RWPE1 (cell line): Measurements from ENCODE around the gene CUL4A.

Source experiments
- CTCF ChIA-PET: fragments of 350-600 bp; sonication (Branson Sonifier 250); formaldehyde crosslinking; extraction: SDS; loops from one replicate; lab custom pipeline; 2021; lab: Yijun Ruan, JAX
- POLR2A ChIA-PET: fragments of 400-600 bp; formaldehyde crosslinking; extraction: SDS; loops from one replicate; lab custom pipeline; 2020; ENCODE audit warnings: antibody characterized with exemption; ENCODE audit not compliant: low non-redundant PET; lab: Yijun Ruan, JAX
- DNase-seq: peaks from one replicate; pipeline ENCODE4 v3.0.0; 2012; ENCODE audit warnings: low spot score
- H3K27ac ChIP-seq: fragments of 450-650 bp; 2 replicates; pipeline ENCODE4 v1.5.1; 2017
- CTCF ChIP-seq: fragments of 450-650 bp; conservative IDR thresholded peaks from 2 replicates; pipeline ENCODE4 v1.5.1; 2017; ENCODE audit warnings: low read depth, mild to moderate bottlenecking

Gene CUL4A

GRCh38 chr13:113164492-113164891 is 44.9 kb upstream of the CUL4A start:
- CTCF ChIA-PET, result interaction anchor here (0.6 kb wide), 1 partner anchor 18 kb away, joined by 3 read pairs; no protein-coding TSS in a partner anchor
- no peak for DNase-seq
- no peak for TF ChIP-seq CTCF
- POLR2A ChIA-PET, result no interaction called here
- no peak overlapping the region for H3K27ac ChIP-seq

DNA sequence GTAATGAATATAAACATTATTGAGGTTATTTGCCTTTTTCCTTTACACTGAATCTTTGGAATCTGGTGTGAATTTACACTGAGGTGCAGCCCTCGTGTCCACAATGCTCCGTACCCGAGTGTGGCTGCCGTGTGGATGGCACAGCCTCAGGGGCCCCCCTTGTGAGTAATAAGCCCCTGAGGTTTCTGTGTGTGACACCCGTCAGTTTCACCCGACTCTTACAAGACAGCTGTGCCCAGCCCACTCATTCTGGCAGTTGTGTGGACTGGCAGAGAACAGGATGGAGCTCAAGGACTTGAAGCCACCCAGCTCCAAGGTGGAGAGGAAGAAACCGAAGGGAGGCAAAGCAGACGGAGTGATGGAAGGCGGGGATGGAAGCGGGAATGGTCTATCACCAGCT is 43.1 kb upstream of the CUL4A start:
- no peak for DNase-seq
- POLR2A ChIA-PET, result no interaction called here
- H3K27ac ChIP-seq, result no peak overlapping the region
- TF ChIP-seq CTCF, result no peak
- CTCF ChIA-PET, result no interaction called here

DNA sequence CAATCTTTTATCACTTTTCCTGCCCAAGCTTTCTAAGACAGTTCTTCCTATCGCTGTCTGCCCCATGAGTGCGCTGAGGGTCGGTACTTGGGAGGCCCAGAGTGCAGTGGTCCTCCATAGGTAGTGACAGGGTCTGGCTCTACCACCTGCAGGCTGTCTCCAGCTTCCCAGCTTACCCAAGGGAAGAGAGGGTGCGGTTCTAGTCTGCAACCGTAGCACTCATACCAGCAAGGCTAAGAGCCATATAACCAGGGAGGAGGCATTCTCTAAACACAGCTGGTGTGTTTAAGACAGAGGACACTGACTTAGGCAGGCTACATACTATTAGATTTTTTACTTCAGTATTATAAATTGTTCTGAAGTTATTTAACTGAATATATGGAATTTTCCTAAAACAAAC is 42.7 kb upstream of the CUL4A start:
- DNase-seq, result no peak
- no peak for TF ChIP-seq CTCF
- ChIA-PET POLR2A (no interaction called here), CTCF (no interaction called here)
- no peak overlapping the region for H3K27ac ChIP-seq

GRCh38 chr13:113167155-113167554 is 42.3 kb upstream of the CUL4A start:
- TF ChIP-seq CTCF, result no peak
- ChIA-PET POLR2A (no interaction called here), CTCF (no interaction called here)
- H3K27ac ChIP-seq, result no peak overlapping the region
- DNase-seq, result no peak

DNA sequence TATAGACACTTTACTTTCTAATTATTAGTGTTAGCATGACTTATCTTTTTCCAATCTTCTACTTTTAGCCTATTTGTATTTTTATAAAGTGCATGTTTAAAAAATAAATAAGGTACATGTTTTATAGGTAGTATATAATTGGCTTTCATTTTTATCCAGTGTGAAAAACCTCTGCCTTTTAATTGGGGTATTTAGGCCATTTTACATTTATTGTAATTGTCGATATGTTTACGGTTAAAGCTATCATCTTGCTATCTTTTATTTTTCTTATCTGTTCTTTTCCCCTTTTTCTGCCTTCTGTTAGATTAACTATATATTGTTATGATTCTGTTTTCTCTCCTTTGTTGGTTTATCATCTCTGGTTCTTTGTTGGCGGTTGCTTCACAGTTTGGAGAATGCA is 41.8 kb upstream of the CUL4A start:
- CTCF ChIA-PET, result no interaction called here
- no peak for TF ChIP-seq CTCF
- POLR2A ChIA-PET, result no interaction called here
- H3K27ac ChIP-seq, result no peak overlapping the region
- no peak for DNase-seq

DNA sequence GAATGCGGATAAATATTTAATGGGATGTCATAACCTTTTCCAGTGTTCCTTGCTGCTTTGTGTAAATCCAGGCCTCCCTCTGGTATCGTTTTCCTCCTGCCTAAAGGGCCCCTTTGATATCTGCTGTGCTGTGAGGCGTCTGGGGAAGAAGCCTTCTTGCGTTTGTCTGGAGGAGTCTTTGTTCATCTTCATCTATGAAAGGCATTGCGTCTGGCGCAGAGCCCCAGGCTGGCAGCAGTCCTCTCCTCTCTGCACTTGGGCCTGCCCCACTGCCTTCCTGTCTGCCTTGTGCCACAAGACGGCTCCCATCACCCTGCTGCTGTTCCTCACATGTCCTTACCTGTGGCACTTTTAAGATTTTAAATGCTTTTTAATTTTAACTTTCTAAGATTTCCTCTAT is 41.2 kb upstream of the CUL4A start:
- H3K27ac ChIP-seq, result no peak overlapping the region
- DNase-seq, result no peak
- ChIA-PET POLR2A (no interaction called here), CTCF (no interaction called here)
- TF ChIP-seq CTCF, result no peak
